GM18507 (cell line): ENCODE results near the gene PSG7.
"Not testable (repeated sequence)": the region's sequence is repeated elsewhere in the genome, so short reads cannot be mapped to it uniquely, and the experiment has no call there.

ENCODE experiments used
- DNase-seq: peaks from one replicate; pipeline ENCODE4 v3.0.0; 2011; ENCODE audit warnings: low read depth; ENCODE audit not compliant: insufficient read length; ENCODE audit errors: extremely low spot score
- FAIRE-seq: peaks from 2 replicates; lab custom pipeline; 2011; peaks lifted over from hg19 to GRCh38; lab: Jason Lieb, UNC

Gene PSG7

DNA sequence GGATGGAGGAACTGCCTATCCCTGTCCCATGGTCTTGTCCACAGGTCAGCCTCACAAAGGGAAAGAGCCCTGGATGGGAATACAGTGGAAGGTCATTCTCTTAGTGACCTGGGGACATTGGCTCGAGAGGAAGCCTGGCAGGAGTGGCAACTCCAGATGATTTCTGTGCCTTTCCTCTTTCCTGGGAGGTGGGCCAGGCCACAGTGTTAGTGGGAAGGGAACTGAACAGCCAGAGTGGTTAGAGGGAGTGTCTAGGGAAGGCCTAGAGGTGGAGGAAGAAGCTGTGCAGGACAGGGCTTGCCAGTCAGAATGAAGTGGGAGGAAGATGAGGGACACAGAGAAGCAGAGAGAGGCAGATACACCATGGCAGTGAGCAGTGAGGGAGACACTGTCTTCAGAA, 61.1 kb downstream of the PSG7 start:
- DNase-seq, FAIRE-seq: not testable (repeated sequence)

DNA sequence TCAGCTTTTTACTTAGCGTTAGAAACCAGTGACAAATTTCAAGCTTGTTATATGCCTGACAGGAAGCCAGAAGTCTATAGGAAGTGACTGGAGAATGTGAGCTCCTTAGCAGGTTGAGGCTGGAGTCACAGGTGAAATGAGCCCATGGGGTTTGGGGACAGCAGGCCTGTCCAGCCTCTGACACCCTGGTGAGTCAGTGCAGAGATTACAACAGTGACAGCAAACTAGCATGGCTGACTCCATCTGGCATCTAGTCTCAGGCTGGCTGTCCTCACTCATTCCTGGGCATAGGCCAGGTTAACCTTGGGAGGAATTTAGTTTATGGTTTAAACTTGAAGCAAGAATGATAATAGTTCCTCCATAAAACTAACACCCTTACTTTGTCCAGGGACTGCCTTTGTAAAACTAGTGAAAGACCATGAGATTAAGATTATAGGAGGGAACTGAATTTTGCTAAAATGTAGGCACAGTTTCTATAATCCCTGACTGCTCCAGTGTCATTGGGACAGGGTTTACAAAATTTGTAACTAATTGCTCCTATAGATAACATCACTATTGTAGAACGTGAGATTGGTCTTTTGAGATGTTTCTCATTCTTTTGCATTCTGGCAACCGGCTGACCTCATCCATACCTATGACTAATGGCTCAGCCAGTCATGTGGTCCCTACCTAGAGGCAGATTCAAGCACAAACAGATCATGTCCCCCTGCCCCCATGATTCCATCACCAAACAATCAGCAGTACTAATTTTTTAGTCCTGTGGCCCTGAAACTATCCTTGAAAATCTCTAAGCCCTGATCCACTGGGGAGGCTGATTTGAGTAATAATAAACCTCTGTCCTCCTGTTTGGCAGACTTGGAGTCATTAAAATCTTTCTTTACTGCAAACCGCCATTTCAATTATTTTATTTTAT, 61.9 kb downstream of the PSG7 start:
- DNase-seq, FAIRE-seq: not testable (repeated sequence)

- not testable (repeated sequence) for DNase-seq, FAIRE-seq
Observed at GRCh38 chr19:42874136-42874535, 62.9 kb downstream of the PSG7 start.
